Measurements from ENCODE around the gene KAZN.

- no peak for TF ChIP-seq REST (IDR thresholded peaks at IDR 0.05; ENCODE audit: low read depth)
- no peak for TF ChIP-seq CREB1 (IDR thresholded peaks at IDR 0.05; ENCODE audit: low read depth)
- no peak for TF ChIP-seq TAF1 (IDR thresholded peaks at IDR 0.05; ENCODE audit: low read depth)
- TF ChIP-seq EP300 (IDR thresholded peaks at IDR 0.05; ENCODE audit: borderline replicate concordance), result no peak
- no peak for TF ChIP-seq CEBPB (IDR thresholded peaks at IDR 0.05)
- no peak for TF ChIP-seq RAD21 (IDR thresholded peaks at IDR 0.05; ENCODE audit: low read depth)
- TF ChIP-seq EGR1 (IDR thresholded peaks at IDR 0.05), result no peak
- TF ChIP-seq MAX (IDR thresholded peaks at IDR 0.05), result no peak
- TF ChIP-seq TEAD4 (IDR thresholded peaks at IDR 0.05), result no peak
These were observed 13.3 kb downstream of the KAZN start for GRCh38 chr1:14611792-14612191.
